ENCODE data around the gene CAPN1.

The CAPN1 gene

DNA sequence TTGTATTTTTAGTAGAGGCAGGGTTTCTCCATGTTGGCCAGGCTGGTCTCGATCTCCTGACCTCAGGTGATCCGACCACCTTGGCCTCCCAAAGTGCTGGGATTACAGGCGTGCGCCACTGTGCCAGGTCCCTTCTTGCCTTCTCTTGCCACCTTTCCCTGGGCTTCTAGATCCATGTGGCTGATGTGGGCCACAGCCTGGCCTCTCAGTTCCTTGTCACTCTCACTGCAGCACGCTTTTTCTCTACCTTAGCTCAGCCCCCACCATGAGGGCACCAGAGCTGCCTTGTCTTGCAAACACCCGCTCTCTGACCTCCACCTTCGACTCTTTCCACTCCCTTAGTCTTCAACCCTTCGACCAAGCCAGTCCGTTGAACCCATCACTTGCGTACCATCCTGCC lies 7.5 kb downstream of the CAPN1 start:
- DNase-seq (ENCODE audit: extremely low read depth in 1 of 2, low read depth in 1 of 2), result no peak

GRCh38 chr11:65194564-65194963 lies 12.8 kb downstream of the CAPN1 start:
- DNase-seq (ENCODE audit: extremely low read depth in 1 of 2, low read depth in 1 of 2), result no peak

GRCh38 chr11:65204143-65204542 lies 22.4 kb downstream of the CAPN1 start:
- DNase-seq (ENCODE audit: extremely low read depth in 1 of 2, low read depth in 1 of 2), result no peak

- no peak for DNase-seq (ENCODE audit: extremely low read depth in 1 of 2, low read depth in 1 of 2)
Observed at GRCh38 chr11:65204646-65205601, 23.2 kb downstream of the CAPN1 start.

GRCh38 chr11:65205602-65205967 lies 23.9 kb downstream of the CAPN1 start:
- no peak for DNase-seq (ENCODE audit: extremely low read depth in 1 of 2, low read depth in 1 of 2)

- DNase-seq (ENCODE audit: extremely low read depth in 1 of 2, low read depth in 1 of 2), result no peak
Observed at GRCh38 chr11:65206441-65206841, 24.7 kb downstream of the CAPN1 start.

DNA sequence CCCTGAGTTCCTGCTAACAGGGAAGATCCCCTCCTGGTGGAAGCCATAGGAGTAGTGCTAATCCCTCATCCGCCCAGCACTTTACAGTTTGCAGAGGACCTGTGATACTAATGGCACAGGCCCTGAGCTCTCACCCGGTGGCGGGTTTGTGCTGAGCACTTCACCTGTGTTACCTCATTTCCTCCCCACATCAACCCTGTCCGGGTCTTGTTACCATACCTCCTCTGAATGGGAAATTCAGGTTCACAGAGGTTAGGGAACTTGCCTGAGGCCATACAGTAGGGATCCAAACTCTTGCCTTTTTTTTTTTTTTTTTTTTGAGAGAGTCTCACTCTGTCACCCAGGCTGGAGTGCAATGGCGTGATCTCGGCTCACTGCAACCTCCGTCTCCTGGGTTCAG lies 25.2 kb downstream of the CAPN1 start:
- DNase-seq (ENCODE audit: extremely low read depth in 1 of 2, low read depth in 1 of 2), result no peak

DNA sequence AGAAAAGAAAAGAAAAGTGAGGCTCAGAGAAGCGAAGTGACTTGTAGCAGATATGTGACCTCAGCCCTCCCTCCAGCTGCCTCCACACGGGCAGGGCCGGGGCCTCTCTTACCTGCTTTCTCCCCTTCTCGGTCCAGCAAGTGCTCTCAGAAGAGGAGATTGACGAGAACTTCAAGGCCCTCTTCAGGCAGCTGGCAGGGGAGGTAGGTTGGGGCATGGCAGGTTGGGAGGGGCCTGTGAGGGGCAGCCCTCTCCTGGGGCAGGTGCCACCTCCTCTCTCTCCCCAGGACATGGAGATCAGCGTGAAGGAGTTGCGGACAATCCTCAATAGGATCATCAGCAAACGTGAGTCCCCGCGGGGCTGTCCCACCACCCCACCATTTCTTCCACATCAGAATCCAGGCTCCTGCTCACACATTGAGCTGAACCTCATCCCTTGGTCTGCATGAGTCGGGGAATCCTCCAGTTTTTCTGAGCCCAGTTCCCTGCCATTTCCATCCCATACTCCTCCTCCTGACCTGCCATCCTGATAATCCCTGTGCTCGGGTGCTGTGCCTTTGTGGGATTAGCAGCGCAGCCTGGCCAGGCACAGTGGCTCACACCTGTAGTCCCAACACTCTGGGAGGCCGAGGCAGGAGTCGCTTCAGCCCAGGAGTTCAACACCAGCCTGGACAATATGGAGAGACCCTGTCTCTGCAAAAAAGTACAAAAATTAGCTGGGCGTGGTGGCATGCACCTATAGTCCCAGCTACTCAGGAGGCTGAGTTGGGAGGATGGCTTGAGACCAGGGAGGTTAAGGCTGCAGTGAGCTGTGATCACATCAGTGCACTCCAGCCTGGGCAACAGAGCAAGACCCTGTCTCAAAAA lies 26.4 kb downstream of the CAPN1 start:
- DNase-seq (ENCODE audit: extremely low read depth in 1 of 2, low read depth in 1 of 2), result no peak

- no peak for DNase-seq (ENCODE audit: extremely low read depth in 1 of 2, low read depth in 1 of 2)
Observed at GRCh38 chr11:65208785-65209710, 27.3 kb downstream of the CAPN1 start.

GRCh38 chr11:65209711-65210360 lies 28.1 kb downstream of the CAPN1 start:
- no peak for DNase-seq (ENCODE audit: extremely low read depth in 1 of 2, low read depth in 1 of 2)

GRCh38 chr11:65210361-65210731 lies 28.6 kb downstream of the CAPN1 start:
- no peak for DNase-seq (ENCODE audit: extremely low read depth in 1 of 2, low read depth in 1 of 2)

GRCh38 chr11:65210748-65211147 lies 29.0 kb downstream of the CAPN1 start:
- DNase-seq (ENCODE audit: extremely low read depth in 1 of 2, low read depth in 1 of 2), result no peak

DNA sequence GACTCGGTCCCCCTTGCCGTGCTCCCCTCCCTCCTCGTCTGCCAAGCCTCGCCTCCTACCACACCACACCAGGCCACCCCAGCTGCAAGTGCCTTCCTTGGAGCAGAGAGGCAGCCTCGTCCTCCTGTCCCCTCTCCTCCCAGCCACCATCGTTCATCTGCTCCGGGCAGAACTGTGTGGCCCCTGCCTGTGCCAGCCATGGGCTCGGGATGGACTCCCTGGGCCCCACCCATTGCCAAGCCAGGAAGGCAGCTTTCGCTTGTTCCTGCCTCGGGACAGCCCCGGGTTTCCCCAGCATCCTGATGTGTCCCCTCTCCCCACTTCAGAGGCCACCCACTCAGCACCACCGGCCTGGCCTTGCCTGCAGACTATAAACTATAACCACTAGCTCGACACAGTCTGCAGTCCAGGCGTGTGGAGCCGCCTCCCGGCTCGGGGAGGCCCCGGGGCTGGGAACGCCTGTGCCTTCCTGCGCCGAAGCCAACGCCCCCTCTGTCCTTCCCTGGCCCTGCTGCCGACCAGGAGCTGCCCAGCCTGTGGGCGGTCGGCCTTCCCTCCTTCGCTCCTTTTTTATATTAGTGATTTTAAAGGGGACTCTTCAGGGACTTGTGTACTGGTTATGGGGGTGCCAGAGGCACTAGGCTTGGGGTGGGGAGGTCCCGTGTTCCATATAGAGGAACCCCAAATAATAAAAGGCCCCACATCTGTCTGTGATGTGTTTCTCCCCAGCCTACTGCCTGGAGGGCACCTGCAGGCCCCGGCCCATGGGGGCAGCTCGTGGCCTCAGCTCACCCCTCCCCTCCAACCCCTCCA lies 29.8 kb downstream of the CAPN1 start:
- DNase-seq (ENCODE audit: extremely low read depth in 1 of 2, low read depth in 1 of 2), result no peak

GRCh38 chr11:65212226-65212801 lies 30.6 kb downstream of the CAPN1 start:
- DNase-seq (ENCODE audit: extremely low read depth in 1 of 2, low read depth in 1 of 2), result no peak

DNA sequence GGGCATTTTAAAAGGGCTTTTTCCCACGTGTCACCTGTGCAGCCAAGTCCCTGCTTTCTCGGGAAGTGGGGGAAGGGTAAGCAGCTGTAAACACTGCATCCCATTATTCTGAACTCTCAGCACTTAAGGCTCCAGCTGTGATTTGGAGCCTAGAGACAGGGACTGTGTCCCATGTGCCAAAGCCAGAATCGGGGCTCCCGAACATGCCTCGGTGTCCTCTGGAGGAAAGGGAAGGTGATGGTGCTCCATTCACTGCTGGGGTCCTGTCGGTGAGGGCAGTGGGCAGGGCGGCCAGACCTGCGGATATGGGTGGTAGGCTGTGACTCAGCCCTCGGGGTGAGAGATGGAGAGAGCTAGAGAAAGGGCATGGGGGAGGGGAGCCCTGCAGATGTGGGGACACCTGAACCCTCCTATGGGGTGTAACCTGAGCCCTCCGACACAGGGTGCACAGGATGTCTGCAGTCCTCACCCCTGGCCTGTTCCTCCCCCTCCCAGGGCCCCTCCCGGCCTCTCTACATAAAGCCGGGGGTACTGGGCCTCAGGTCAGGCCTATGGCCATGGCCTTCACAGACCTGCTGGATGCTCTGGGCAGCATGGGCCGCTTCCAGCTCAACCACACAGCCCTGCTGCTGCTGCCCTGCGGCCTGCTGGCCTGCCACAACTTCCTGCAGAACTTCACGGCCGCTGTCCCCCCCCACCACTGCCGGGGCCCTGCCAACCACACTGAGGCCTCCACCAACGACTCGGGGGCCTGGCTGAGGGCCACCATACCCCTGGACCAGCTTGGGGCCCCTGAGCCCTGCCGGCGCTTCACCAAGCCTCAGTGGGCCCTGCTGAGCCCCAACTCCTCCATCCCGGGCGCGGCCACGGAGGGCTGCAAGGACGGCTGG lies 31.8 kb downstream of the CAPN1 start:
- DNase-seq (ENCODE audit: extremely low read depth in 1 of 2, low read depth in 1 of 2), result no peak

- no peak for DNase-seq (ENCODE audit: extremely low read depth in 1 of 2, low read depth in 1 of 2)
Observed at GRCh38 chr11:65214212-65214845, 32.6 kb downstream of the CAPN1 start.

DNA sequence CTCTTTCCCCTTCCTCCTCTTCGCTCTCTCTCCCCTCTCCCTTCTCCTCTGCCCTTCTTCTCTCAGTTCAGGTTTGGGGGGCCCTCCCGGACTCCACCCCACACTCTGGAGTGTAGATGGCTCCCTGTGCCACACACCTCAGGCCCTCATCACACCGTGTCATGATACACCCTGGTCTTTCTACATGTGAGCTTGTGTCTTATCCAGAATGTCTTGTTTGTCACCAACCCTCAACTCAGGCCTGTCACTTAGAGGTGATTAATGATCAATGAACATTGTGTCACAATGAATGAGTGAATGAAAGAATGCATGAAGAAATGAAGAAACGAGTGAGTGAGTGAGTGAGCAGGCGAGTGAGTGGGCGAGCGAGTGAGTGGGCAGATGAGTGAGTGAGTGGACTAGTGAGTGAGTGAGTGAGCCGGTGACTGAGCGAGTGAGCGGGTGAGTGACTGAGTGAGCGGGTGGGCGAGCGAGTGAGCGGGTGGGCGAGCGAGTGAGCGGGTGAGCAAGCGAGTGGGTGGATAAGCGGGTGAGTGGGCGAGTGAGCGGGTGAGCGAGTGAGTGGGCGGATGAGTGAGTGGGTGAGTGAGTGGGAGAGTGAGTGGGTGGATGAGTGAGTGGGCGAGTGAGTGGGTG lies 33.8 kb downstream of the CAPN1 start:
- DNase-seq (ENCODE audit: extremely low read depth in 1 of 2, low read depth in 1 of 2), result no peak

Measured in stimulated activated CD8-positive, alpha-beta memory T cell treated with anti-CD3 and anti-CD28 coated beads, Interleukin-7, amount 100 ng/mL, for 48 hours (primary cell).